H1 (cell line): Measurements from ENCODE around the gene TIAM2. TPM values are rescaled to one million over a fixed set of nuclear protein-coding genes. Genes with fewer than 3 reads are reported as not detected.

Experiments used
- BRCA1 ChIP-seq: IDR thresholded peaks from 2 replicates; pipeline ENCODE4 v1.6.1; 2012; ENCODE audit warnings: low read depth, low read length, improper control_type of control experiment
- CBX8 ChIP-seq: fragments of 300-800, 300-1000 bp; sonication (generic); IDR thresholded peaks from 2 replicates; pipeline ENCODE4 v1.7.1; 2016; ENCODE audit warnings: low read depth, low read length, borderline replicate concordance
- EGR1 ChIP-seq: IDR thresholded peaks from 2 replicates; pipeline ENCODE4 v1.6.1; 2011; ENCODE audit warnings: low read depth, low read length, borderline replicate concordance
- HDAC6 ChIP-seq: IDR thresholded peaks from one replicate; pipeline ENCODE4 v1.7.1; 2012; ENCODE audit warnings: low read depth, mild to moderate bottlenecking, inconsistent platforms, low read length, moderate library complexity
- KDM1A ChIP-seq: fragments of 200-600, 300-600 bp; sonication (generic); IDR thresholded peaks from 2 replicates; pipeline ENCODE4 v1.7.1; 2016; ENCODE audit warnings: mild to moderate bottlenecking, low read length, borderline replicate concordance
- POU5F1 ChIP-seq: IDR thresholded peaks from 2 replicates; pipeline ENCODE4 v1.6.1; 2011; ENCODE audit warnings: low read depth, mild to moderate bottlenecking, low read length, moderate library complexity
- TBP ChIP-seq: IDR thresholded peaks from 2 replicates; pipeline ENCODE4 v1.6.1; 2011; ENCODE audit warnings: low read depth, low read length, improper control_type of control experiment
- polyA plus RNA-seq, 7 experiments: library from polyadenylated mRNA; depleted of rRNA in 3 of 7; stranded (reverse) in 5 of 7; unstranded in 2 of 7; fragments of >200 nt in 5 of 7; fragments of 200-250 nt in 2 of 7; gene quantifications; 1 replicate in 5 of 7; 2 replicates in 1 of 7; 4 replicates in 1 of 7; pipeline versions ENCODE4 v1.2.1 to v1.2.3, GENCODE V29; 2011 to 2013; ENCODE audit warnings: missing spikeins in 2 of 7, mixed read lengths in 2 of 7
- total RNA-seq: library from RNA; stranded (reverse); fragmentation: NEBNext Ultra II Directional; extraction: Animal tissue kit (Norgen Biotek cat#: 25700); gene quantifications from 2 replicates; pipeline ENCODE4 v1.2.1, GENCODE V29; 2021
- TF ChIP-seq, protein P1 (sequence below), 3 experiments: IDR thresholded peaks; 1 replicate in 2 of 3; 2 replicates in 1 of 3; pipeline versions ENCODE4 v1.5.1 to v1.6.1; 2011; ENCODE audit warnings: low read length in 3 of 3, mild to moderate bottlenecking in 3 of 3, inconsistent platforms in 2 of 3, low read depth in 1 of 3, moderate library complexity in 1 of 3; ENCODE audit not compliant: insufficient read depth in 1 of 3; ENCODE audit errors: control extremely low read depth in 1 of 3

The TIAM2 gene
- total and polyA plus RNA-seq, 2 of the 8 experiments (the other 6 are each of a cell fraction or from before 2014, with no cell fraction given) = 7.4 to 23.9 TPM

- TF ChIP-seq, protein P1, sequence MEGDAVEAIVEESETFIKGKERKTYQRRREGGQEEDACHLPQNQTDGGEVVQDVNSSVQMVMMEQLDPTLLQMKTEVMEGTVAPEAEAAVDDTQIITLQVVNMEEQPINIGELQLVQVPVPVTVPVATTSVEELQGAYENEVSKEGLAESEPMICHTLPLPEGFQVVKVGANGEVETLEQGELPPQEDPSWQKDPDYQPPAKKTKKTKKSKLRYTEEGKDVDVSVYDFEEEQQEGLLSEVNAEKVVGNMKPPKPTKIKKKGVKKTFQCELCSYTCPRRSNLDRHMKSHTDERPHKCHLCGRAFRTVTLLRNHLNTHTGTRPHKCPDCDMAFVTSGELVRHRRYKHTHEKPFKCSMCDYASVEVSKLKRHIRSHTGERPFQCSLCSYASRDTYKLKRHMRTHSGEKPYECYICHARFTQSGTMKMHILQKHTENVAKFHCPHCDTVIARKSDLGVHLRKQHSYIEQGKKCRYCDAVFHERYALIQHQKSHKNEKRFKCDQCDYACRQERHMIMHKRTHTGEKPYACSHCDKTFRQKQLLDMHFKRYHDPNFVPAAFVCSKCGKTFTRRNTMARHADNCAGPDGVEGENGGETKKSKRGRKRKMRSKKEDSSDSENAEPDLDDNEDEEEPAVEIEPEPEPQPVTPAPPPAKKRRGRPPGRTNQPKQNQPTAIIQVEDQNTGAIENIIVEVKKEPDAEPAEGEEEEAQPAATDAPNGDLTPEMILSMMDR (IDR thresholded peaks at IDR 0.05; ENCODE audit: control extremely low read depth in 1 of 3, insufficient read depth in 1 of 3, low read depth in 1 of 3, low read length in 3 of 3) = no peak
- TF ChIP-seq KDM1A = no peak
- no peak for TF ChIP-seq BRCA1
- TF ChIP-seq HDAC6 = no peak
- no peak for TF ChIP-seq CBX8
- TF ChIP-seq EGR1 = no peak
- no peak for TF ChIP-seq TBP
- no peak for TF ChIP-seq POU5F1
These were observed 274.6 kb downstream of the TIAM2 start (continued) for GRCh38 chr6:155269765-155270164.
